Keratinocyte (primary cell): ENCODE results near the gene CCN5.

Source experiments
- CTCF ChIP-seq, 3 experiments: IDR thresholded peaks in 1 of 3; conservative IDR thresholded peaks in 1 of 3; optimal IDR thresholded peaks in 1 of 3; 2 replicates in 2 of 3; 3 replicates in 1 of 3; pipeline versions ENCODE3 to v1.5.1; 2011; ENCODE audit warnings: low read length in 3 of 3, mild to moderate bottlenecking in 3 of 3, moderate library complexity in 2 of 3, control low read depth in 1 of 3, inconsistent platforms in 1 of 3; ENCODE audit not compliant: insufficient read depth in 2 of 3; ENCODE audit errors: extremely low read depth in 1 of 3
- EZH2 ChIP-seq: IDR thresholded peaks from one replicate; pipeline ENCODE4 v1.6.1; 2012; ENCODE audit warnings: inconsistent platforms, mild to moderate bottlenecking, low read length, moderate library complexity

GRCh38 chr20:44772636-44773035 is 57.5 kb downstream of the CCN5 start:
- no peak for TF ChIP-seq EZH2
- TF ChIP-seq CTCF (optimal IDR thresholded peaks at IDR 0.05 in 1 of 3, IDR thresholded peaks at IDR 0.05 in 1 of 3, conservative IDR thresholded peaks at IDR 0.05 in 1 of 3; ENCODE audit: extremely low read depth in 1 of 3, insufficient read depth in 2 of 3, low read length in 3 of 3), result no peak
